ENCODE data around the gene CLCN7.

CLCN7 gene

DNA sequence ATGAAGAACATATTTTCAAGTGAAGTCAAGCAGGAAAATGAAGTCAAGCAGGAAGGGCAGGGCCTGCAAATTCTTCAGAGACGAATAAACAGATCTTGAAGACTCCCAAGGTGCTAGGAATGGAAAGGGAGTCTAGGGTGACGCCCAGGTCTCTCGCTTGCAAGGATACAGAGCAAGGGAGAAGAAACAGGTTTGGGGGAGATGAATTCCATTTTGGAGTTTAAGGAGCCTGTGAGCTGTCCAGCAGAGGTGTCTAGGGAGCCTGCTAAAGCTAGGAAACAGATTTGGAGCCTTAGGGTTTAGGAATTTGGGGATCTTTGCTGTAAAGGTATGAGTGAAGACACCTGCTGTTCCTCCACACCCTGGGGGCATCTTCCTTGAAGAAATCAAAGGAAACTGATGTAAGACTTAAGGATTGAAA, 58.3 kb downstream of the CLCN7 start:
- DNase-seq (ENCODE audit: low spot score), result no peak
- in situ Hi-C loops (cut with MboI; ENCODE audit: low pct_unique_long_range_greater_than_20kb, low sequenced_read_pairs, unreplicated experiment), result no loop called here

DNA sequence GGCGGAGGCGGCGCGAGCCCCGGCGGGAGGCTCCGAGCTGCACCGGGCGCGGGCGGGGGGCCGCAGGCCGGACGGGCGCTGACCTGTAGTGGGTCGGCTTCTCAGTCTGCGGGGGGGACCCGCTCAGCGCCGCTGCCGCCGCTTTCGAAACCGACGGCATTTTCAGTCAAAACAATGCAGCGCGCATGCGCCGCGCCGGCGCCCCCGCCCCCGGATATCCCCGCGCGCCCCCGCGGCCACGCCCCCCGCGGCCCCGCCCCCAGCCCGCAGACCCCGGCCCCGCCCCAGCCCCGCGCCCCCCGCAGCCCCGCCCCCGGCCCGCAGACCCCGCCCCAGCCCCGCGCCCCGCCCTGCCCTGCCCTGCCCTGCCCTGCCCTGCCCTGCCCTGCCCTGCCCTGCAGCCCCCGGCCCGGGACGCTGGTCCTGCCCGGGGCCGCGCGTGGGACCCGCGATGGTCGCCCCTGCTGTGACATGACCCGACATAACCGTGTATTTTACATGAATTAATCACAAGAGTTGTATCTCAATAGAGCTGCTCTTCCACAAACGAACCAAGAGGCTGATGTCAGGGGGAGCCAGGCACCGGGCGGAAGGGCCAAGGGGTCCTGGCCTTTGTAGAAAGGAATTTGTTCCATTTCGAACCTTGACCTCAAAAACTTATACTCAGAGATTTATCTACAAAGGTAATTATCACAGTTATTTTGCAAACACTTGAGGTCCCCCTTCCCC, 60.1 kb downstream of the CLCN7 start, which contains the start of gene UNKL:
Gene UNKL (minus strand): TSS at position 173 of the 729 bp plus-strand sequence. CDS start 13 bp downstream, at position 160.
- in situ Hi-C loops (cut with MboI; ENCODE audit: low pct_unique_long_range_greater_than_20kb, low sequenced_read_pairs, unreplicated experiment), result no loop called here
- DNase-seq (ENCODE audit: low spot score), result peak; percentile 96

More for the DNA sequence above, 58.3 kb downstream of the CLCN7 start:
- TF ChIP-seq, protein P1, sequence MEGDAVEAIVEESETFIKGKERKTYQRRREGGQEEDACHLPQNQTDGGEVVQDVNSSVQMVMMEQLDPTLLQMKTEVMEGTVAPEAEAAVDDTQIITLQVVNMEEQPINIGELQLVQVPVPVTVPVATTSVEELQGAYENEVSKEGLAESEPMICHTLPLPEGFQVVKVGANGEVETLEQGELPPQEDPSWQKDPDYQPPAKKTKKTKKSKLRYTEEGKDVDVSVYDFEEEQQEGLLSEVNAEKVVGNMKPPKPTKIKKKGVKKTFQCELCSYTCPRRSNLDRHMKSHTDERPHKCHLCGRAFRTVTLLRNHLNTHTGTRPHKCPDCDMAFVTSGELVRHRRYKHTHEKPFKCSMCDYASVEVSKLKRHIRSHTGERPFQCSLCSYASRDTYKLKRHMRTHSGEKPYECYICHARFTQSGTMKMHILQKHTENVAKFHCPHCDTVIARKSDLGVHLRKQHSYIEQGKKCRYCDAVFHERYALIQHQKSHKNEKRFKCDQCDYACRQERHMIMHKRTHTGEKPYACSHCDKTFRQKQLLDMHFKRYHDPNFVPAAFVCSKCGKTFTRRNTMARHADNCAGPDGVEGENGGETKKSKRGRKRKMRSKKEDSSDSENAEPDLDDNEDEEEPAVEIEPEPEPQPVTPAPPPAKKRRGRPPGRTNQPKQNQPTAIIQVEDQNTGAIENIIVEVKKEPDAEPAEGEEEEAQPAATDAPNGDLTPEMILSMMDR (IDR thresholded peaks at IDR 0.05; ENCODE audit: extremely low read depth, insufficient read depth, missing control alignments), result no peak

DNA sequence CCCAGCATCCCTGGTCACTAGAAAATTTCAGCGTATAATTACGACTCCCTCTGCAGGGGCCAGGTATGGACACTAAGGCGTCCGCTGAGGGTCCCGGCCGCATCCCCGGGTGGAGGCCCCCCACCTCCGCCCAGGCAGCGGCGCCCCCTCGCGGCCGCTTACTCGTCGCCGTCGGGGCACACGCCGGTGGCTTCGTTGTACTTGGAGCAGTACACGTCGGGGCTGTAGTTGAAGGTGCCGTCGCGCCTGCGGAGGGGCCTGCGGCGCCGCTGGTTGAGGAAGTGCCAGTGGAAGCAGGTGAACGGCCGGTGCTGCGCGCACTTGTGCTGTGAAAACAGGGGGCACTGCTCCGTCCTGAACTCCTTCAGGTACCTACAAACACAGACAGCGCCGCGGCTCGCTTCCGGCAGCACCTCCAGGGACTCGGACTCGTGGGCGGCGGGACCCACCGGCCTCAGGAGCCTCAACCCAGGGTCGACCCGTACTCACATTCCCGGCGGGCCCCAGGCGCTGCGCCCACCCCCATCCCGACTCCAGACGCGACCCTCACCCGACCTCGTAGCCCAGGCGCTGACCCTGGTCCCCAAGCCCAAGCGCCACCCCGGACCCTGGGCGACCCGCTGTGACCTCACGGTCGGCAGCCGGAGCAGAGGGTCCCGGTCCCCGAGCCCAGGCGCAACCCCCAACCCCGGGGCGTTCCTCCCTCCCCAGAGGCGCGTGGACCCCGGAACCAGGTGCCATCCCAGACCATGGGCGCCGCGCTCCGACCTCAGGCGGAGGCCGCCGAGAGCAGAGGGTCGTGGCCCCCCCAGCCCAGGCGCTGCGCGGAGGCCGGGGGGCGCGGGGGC, 60.9 kb downstream of the CLCN7 start:
- TF ChIP-seq, protein P1 (IDR thresholded peaks at IDR 0.05; ENCODE audit: extremely low read depth, insufficient read depth, missing control alignments), result peak; percentile 83
- in situ Hi-C loops (cut with MboI; ENCODE audit: low pct_unique_long_range_greater_than_20kb, low sequenced_read_pairs, unreplicated experiment), result no loop called here
- DNase-seq (ENCODE audit: low spot score), result peak; percentile 81

More for the DNA sequence above, 60.1 kb downstream of the CLCN7 start, which contains the start of gene UNKL:
- TF ChIP-seq, protein P1 (IDR thresholded peaks at IDR 0.05; ENCODE audit: extremely low read depth, insufficient read depth, missing control alignments), result no peak

DNA sequence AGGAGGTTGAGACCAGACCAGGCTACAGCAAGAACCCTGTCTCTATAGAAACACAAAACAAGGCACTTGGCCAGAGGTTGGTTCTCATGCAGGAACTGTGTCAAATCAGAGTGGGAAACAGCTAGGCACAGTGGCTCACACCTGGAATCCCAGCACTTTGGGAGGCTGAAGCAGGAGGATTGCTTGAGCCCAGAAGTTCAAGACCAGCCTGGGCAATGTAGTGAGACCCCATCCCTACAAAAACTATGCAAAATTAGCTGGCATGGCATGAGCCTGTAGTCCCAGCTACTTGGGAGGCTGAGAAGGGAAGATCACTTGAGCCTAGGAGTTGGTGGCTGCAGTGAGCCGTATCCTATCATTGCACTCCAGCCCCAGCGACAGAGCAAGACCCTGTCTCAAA, 62.0 kb downstream of the CLCN7 start:
- in situ Hi-C loops (cut with MboI; ENCODE audit: low pct_unique_long_range_greater_than_20kb, low sequenced_read_pairs, unreplicated experiment), result no loop called here
- TF ChIP-seq, protein P1 (IDR thresholded peaks at IDR 0.05; ENCODE audit: extremely low read depth, insufficient read depth, missing control alignments), result no peak
- DNase-seq (ENCODE audit: low spot score), result no peak

DNA sequence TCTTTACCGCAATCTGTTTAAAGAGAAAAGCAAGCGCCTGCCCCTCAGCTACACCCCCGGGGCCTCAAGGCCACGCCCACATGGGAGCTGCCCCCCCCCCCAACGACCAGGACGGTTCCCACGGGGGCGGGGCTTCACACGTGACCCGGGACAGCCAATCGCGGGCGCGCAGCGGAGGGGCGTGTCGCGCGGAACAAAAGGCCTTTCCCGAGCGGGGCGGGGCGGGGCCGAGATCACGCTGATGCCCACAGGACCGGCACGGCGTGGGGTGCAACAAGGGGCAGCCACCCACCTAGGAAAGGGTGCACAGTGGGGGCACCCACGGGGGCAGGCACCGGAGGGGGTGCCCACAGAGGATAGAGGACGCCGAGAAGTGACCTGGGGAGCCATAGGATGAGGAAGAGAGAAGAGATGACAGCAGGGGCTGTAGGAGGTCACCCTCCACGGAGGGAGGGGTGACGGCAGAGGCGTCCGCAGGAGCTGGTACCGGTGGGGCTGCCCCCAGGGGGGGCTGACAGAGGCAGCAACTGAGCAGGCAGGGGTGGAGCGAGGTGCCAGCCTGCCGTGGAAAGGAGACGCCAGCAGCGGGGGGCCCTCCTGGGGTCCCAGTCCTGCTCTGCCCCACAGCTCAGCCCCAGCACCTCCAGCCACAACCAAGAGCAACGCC, 66.5 kb downstream of the CLCN7 start:
- peak; percentile 96 for DNase-seq (ENCODE audit: low spot score)
- in situ Hi-C loops (cut with MboI; ENCODE audit: low pct_unique_long_range_greater_than_20kb, low sequenced_read_pairs, unreplicated experiment), result no loop called here
- TF ChIP-seq, protein P1 (IDR thresholded peaks at IDR 0.05; ENCODE audit: extremely low read depth, insufficient read depth, missing control alignments), result no peak

DNA sequence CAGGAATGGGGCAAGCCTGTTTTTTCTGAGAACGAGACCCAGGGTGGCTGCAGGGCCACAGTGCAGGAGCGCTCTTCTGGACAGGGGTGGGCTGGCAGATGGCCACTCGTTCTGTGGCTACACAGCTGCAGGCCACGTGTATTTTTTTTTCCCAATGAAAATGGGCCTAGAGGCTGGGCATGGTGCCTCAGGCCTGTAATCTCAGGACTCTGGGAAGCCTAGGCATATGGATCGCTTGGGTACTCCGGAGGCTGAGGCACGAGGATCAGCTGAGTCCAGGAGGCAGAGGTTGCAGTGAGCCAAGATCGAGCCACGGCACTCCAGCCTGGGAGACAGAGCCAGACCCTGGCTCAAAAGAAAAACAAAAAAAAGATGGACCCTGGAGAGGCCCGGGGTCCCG, 67.1 kb downstream of the CLCN7 start:
- DNase-seq (ENCODE audit: low spot score), result no peak
- in situ Hi-C loops (cut with MboI; ENCODE audit: low pct_unique_long_range_greater_than_20kb, low sequenced_read_pairs, unreplicated experiment), result no loop called here
- TF ChIP-seq, protein P1 (IDR thresholded peaks at IDR 0.05; ENCODE audit: extremely low read depth, insufficient read depth, missing control alignments), result no peak
